Measurements from ENCODE around the gene TP53.
"Not testable (repeated sequence)": the region's sequence is repeated elsewhere in the genome, so short reads cannot be mapped to it uniquely, and the experiment has no call there.

TP53 gene

GRCh38 chr17:7673239-7673638 is 14.1 kb downstream of the TP53 start:
- no peak for DNase-seq

DNA sequence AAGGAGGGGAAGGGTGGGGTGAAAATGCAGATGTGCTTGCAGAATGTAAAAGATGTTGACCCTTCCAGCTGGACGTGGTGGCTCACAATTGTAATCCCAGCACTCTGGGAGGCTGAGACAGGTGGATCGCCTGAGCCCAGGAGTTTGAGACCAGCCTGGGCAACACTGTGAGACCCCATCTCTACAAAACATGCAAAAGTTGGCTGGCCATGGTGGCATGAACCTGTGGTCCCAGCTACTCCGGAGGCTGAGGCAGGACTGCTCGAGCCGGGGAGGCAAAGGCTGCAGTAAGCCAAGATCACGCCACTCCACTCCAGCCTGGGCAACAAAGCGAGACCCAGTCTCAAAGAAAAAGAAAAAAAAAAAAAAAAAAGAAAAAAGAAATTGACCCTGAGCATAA is 18.8 kb downstream of the TP53 start:
- DNase-seq: no peak

DNA sequence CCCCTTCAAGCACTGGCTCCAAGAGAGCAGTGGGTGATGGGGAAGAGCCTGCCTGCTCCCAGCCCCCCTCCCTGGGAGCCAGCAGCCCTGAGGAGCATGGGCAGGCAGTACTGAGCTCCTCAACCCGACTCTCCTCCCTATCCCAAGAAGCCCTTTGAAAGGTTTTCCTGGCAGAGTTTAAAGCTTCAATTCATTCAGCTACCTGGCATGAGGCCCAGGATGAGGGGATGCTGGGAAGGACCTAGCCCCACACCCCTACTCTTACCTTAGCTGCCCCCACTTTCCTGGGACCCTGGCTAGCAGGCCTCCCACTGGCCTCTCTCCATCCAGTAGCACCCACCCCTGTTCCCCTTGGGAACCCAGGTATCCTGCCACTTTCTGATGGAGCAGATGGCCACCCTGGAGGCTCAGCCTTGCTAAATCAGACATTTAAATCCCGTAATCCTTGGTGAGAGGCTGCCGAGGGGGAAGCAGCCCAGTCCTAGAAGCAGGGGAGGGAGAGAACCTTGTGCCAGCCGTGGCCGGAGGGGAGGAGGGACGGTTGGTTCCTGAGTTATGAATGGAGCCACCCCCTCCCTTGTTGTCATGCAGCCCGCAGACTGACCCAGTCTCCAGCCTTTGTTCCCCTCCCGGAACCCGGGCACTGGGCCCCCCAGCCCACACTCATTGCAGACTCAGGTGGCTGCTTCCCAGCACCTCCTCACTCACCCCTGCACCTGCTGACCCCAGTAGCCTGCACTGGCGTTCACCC is 19.5 kb downstream of the TP53 start:
- no peak for DNase-seq

GRCh38 chr17:7656958-7657609 is 30.2 kb downstream of the TP53 start:
- no peak for DNase-seq

GRCh38 chr17:7655541-7655840 is 31.8 kb downstream of the TP53 start:
- no peak for DNase-seq

DNA sequence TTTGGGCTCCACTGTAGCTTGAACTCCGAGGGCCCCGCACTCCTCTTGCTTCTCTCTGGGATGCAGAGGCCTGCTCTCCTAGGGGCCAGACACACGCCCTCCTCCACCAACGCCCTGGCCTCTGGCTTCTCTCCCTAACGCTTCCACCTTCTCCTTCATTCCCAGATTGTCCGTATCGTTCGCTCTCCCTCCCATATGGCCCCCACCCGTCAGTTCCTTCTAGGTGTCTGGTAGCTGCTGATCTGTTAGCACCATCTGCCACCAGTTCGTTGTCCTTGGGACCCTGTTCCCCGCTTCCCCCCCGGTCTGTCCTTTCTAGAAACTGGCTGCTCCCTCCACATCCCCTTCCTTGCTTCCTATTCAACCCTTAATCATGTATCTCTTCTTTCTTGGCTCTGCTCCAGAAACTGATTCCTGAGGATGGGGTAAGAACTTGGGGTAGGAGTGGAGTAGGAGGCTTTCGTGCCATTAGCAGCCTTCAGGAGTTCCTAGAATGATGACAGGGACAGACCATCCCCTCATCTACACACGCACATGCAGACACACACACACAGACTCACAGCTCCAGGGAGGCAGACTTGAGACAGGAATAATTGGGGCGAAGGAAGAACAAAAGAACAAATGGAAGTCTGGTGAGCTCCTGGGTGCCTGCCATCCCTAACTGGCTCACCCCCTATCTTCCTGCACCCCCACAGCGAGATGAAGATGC is 32.3 kb downstream of the TP53 start:
- no peak for DNase-seq

GRCh38 chr17:7652388-7653356 is 34.6 kb downstream of the TP53 start:
- DNase-seq: no peak

DNA sequence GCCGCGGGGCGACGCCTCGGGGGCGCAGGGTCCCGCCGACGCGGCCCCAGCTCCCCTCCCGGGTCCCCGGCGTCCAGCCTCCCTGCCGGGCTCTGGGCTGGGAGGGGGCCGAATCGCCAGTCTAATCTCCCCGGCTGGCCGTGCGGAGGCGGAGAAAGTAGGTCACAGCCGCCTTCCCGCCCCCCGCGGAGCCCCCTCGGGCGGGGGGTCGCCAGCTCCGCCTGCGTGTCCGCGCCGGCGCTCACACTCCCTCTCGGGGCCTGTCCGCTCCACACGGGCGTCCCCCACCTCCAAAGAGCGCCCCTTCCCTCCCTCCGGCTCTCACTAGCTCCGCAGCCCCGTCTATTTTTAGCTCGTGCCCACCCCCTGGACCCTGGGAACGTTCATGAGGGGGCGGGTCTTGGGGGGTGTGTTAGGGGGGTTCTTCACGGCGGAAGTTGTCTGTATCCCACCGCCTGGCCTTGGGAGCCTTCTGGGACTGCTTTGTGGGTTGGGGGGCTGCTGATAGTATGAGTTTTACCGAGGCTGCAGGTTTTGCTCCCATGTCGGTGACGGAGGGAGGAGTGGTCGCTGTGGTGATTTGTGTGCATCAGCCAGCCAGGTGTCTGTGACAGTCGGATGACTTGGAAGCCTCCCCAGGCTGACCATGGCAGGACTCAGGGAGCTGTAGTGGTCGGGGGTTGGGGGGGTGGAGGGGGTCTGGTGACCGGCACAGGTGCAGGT is 35.5 kb downstream of the TP53 start:
- DNase-seq: no peak

DNA sequence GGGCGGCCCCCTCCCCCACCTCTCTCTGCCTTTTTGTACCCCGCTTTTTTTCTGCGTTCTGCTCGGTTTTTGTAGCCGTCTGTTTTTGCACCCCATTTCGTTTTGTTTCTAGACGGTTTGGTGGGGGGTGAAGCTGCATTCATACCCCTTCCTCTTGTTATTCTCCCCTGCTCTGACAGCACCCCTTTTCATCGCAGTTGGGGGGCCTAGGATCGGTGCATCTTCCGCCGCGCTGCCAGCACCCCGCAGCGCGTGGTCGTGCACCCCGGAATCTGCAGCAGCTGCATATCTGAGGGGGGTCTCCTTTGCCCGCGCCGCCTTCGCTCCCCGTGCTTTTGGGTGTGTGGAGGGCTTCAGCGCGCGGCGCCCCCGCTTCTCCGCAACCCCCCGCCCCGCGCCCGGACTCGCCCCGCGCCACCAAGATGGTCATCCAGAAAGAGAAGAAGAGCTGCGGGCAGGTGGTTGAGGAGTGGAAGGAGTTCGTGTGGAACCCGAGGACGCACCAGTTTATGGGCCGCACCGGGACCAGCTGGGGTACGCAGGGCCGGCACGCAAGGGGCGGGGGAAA is 36.1 kb downstream of the TP53 start:
- DNase-seq: no peak

DNA sequence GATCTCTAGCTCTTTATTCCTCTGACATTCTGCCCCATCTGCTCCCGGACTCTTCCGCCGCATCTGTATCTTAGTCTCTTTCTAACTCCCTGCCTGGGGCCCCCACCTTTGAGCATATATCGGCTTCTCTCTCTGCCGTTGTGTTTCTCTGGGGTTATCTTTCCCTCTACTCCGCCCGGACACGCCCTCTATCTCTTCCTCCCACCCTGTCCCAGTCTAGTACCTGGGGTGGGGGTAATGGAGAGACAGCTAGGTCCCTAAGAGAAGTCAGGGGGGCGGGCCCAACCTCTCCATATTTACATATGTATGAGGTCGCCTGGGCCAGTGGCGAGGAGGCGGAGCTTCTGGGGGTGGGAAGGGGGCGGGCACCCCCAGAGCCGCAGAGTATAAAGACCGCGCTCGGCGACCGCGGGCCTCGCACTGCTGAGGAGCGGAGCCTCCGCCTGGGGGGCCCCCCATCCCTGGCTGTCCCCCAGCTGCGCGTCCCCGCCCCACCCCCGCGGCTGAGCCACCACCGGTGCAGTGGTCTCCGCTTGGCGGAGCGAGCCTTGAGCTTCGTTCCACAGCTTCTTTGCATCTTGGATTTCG is 36.7 kb downstream of the TP53 start, which contains the start of gene ATP1B2:
Gene ATP1B2 (plus strand): TSS at position 418 of the 588 bp plus-strand sequence. CDS start 593 bp downstream, outside the sequence.
- peak; percentile 51 for DNase-seq

- DNase-seq: no peak
Observed at GRCh38 chr17:7647018-7647417, 40.3 kb downstream of the TP53 start.

GRCh38 chr17:7646457-7646856 is 40.8 kb downstream of the TP53 start:
- DNase-seq: no peak

GRCh38 chr17:7644775-7645174 is 42.5 kb downstream of the TP53 start:
- no peak for DNase-seq

DNA sequence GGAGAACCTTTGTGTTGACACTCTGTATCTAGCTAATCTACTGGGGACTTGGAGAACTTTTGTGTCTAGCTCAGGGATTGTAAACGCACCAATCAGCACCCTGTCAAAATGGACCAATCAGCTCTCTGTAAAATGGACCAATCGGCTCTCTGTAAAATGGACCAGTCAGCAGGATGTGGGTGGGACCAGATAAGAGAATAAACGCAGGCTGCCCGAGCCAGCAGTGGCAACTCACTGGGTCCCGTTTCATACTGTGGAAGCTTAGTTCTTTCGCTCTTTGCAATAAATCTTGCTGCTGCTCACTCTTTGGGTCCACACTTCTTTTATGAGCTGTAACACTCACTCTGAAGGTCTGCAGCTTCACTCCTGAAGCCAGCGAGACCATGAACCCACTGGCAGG is 45.7 kb downstream of the TP53 start:
- not testable (repeated sequence) for DNase-seq

DNA sequence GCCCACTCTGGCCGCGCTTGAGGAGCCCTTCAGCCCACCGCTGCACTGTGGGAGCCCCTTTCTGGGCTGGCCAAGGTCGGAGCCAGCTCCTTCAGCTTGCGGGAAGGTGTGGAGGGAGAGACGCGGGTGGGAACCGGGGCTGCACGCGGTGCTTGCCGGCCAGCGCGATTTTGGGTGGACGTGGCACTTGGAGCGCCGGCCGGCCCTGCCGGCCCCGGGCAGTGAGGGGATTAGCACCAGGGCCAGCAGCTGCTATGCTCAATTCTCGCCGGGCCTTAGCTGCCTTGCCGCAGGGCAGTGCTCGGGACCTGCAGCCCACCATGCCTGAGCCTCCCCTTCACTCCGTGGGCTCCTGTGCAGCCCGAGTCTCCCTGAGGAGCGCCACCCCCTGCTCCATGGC is 46.5 kb downstream of the TP53 start:
- no peak for DNase-seq

DNA sequence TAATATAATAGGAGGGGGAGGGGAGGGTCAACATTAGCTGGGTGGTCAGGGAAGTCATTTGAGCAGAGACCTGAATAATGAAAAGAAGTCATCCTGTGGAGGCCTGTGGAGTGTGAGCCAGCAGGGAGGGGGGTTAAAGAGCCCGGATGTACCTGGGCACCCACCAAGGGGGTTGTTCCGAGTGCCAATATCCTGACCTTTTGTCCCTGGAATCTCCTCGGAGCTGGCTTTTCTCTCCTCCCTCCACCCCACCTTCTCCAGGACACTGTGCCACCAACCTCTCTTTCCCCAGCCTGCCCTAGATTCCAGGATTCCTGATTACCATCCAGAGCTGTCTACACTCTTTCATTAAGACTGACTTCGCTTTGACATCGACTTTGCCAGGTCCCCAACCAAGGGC is 51.1 kb downstream of the TP53 start:
- DNase-seq: no peak

DNA sequence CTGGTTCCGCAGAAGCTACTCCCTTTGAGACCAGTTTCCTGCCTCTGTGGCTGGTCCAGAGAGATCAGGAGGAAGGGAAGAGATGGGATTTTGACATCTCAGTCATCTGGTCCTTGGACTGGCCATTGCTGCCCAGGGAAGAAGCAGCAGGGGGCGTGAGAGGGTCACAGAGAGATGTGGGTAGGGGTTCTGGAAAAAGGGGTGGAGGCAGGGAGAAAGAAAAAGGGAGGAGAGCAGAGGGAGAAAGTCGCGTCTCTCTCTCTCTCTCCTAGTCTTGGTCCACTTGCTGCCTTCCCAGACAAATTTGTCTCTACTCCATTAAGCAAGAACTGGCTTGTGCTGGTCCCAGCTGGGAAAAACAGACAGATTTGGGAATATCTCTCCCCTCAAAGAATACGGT is 52.9 kb downstream of the TP53 start:
- DNase-seq: no peak

- DNase-seq: no peak
Observed at GRCh38 chr17:7633093-7633492, 54.2 kb downstream of the TP53 start.

DNA sequence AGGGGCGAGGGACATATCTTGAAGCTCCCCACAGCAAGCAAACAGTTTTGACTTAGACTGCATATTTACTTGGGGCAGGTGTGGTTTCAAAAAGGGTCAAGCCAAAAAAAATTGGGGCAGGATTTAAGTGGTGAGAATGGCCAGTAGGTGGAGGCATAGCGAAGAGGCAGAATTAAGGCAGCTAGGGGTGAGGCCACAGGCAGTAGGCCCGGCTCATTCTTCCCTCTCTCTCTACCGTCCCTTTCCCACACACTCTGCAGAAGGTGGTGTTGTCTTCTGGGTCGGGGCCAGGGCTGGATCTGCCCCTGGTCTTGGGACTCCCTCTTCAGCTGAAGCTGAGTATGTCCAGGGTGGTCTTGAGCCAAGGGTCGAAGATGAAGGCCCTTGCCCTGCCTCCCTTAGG is 54.8 kb downstream of the TP53 start:
- no peak for DNase-seq

GRCh38 chr17:7631398-7632380 is 55.6 kb downstream of the TP53 start:
- DNase-seq: no peak

All from activated gamma-delta T cell (primary cell).